Posterior cingulate gyrus (tissue), 11 donors: Measurements from ENCODE around the gene GCHFR.

Experiments used
- DNase-seq, 10 donors: peaks; one replicate each; pipeline versions ENCODE4 v3.0.0 to v3.0.0-alpha.2; 2020 to 2021; ENCODE audit warnings: mixed read lengths in 3 of 10
- intact Hi-C: fragments of 100-400 bp; cut with DNase I; formaldehyde crosslinking; loops from one replicate; pipeline ENCODE4 v1.15.1; 2023

The GCHFR gene

GRCh38 chr15:40773902-40774301 lies 10.0 kb downstream of the GCHFR start:
- DNase-seq, result peak in 1 of 10 donors; percentile 65
- intact Hi-C loops, result no loop called here

- intact Hi-C loops, result no loop called here
- peak in 1 of 10 donors; percentile 57 for DNase-seq
Observed at GRCh38 chr15:40775007-40775406, 11.1 kb downstream of the GCHFR start.

- intact Hi-C loops, result no loop called here
- DNase-seq, result peak in 2 of 10 donors; percentile 63 to 64
Observed at GRCh38 chr15:40775740-40776536, 12.1 kb downstream of the GCHFR start.

- DNase-seq, result peak in 2 of 10 donors; percentile 58 to 68
- intact Hi-C loops, result no loop called here
Observed at GRCh38 chr15:40776537-40777141, 12.8 kb downstream of the GCHFR start.

GRCh38 chr15:40782609-40783227 lies 18.9 kb downstream of the GCHFR start:
- DNase-seq, result peak in 4 of 10 donors; percentile 19 to 89 (median 78)
- intact Hi-C loops, result no loop called here

GRCh38 chr15:40785164-40785563 lies 21.3 kb downstream of the GCHFR start:
- intact Hi-C loops, result no loop called here
- DNase-seq, result no peak

- peak in 1 of 10 donors; percentile 2 for DNase-seq
- intact Hi-C loops, result no loop called here
Observed at GRCh38 chr15:40785814-40786213, 21.9 kb downstream of the GCHFR start.

- peak in 1 of 10 donors; percentile 25 for DNase-seq
- intact Hi-C loops, result no loop called here
Observed at GRCh38 chr15:40787344-40787841, 23.5 kb downstream of the GCHFR start.

- peak in 2 of 10 donors; percentile 56 to 80 for DNase-seq
- intact Hi-C loops, result no loop called here
Observed at GRCh38 chr15:40787991-40788390, 24.1 kb downstream of the GCHFR start.

GRCh38 chr15:40789119-40789518 lies 25.3 kb downstream of the GCHFR start:
- intact Hi-C loops, result no loop called here
- DNase-seq, result peak in 1 of 10 donors; percentile 46

GRCh38 chr15:40789999-40790398 lies 26.1 kb downstream of the GCHFR start:
- DNase-seq, result peak in 2 of 10 donors; percentile 8 to 16
- intact Hi-C loops, result no loop called here

- intact Hi-C loops, result no loop called here
- peak in 3 of 10 donors; percentile 5 to 7 (median 7) for DNase-seq
Observed at GRCh38 chr15:40790718-40791117, 26.9 kb downstream of the GCHFR start.

- peak in 2 of 10 donors; percentile 16 to 62 for DNase-seq
- intact Hi-C loops, result no loop called here
Observed at GRCh38 chr15:40792394-40792793, 28.5 kb downstream of the GCHFR start.

- intact Hi-C loops, result no loop called here
- DNase-seq, result peak in 4 of 10 donors; percentile 17 to 70 (median 36)
Observed at GRCh38 chr15:40793216-40793989, 29.5 kb downstream of the GCHFR start.

GRCh38 chr15:40796041-40796440 lies 32.2 kb downstream of the GCHFR start:
- intact Hi-C loops, result no loop called here
- DNase-seq, result no peak

GRCh38 chr15:40796512-40796911 lies 32.6 kb downstream of the GCHFR start:
- intact Hi-C loops, result no loop called here
- DNase-seq, result peak in 1 of 10 donors; percentile 16

- DNase-seq, result no peak
- intact Hi-C loops, result no loop called here
Observed at GRCh38 chr15:40799523-40799922, 35.7 kb downstream of the GCHFR start.

GRCh38 chr15:40803076-40803475 lies 39.2 kb downstream of the GCHFR start:
- intact Hi-C loops, result no loop called here

GRCh38 chr15:40803688-40804087 lies 39.8 kb downstream of the GCHFR start:
- peak in 1 of 10 donors; percentile 6 for DNase-seq
- intact Hi-C loops, result no loop called here

More at GRCh38 chr15:40803076-40803475, 39.2 kb downstream of the GCHFR start:
- no peak for DNase-seq

GRCh38 chr15:40806672-40807027 lies 42.8 kb downstream of the GCHFR start:
- intact Hi-C loops, result loop anchor here (1.0 to 5.0 kb wide), 4 partner anchors 51 to 219 kb away; partner anchors contain the start of genes RMDN3 and VPS18
- no peak for DNase-seq
